ENCODE results near the gene STC2. TPM values are rescaled to one million over a fixed set of nuclear protein-coding genes. Genes with fewer than 3 reads are reported as not detected.

STC2 gene
- polyA plus RNA-seq, 1 donor: 5.3 TPM

DNA sequence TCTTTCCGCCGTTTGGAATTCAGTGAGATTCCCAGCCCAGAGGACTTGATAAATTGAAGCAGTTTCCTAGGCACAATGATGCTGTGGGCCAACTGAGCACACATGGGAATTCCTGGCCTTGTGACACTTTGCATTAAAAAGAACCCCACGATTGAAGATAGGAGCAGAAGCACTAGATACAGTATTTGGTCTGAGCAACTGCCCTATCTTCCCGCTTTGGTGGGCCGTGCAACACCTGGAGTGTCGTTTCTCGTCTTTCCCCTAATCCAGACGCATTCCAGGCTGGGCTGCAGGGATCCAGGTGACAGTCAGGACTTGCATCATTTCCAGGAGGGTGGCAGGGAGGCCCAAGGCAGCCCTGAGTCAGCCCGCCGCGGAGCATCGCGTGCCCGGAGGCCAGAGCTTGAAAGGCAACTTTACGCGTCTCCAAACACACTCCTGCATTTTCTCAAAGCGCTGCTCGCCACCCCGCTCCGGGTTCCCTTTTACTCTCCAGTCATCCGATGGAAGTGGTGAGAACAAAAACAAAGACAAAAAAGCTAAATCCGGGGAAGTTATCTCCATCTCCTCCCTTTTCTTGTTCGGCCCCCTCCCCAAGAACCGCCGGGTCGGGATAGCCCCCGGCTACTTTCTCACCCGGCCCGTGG is 753 bp upstream of the STC2 start:
- no peak for DNase-seq

- DNase-seq: no peak
These were observed 898 bp downstream of the STC2 start for GRCh38 chr5:173327084-173327947.

- no peak for DNase-seq
These were observed 1.7 kb downstream of the STC2 start for GRCh38 chr5:173326501-173326960.

DNA sequence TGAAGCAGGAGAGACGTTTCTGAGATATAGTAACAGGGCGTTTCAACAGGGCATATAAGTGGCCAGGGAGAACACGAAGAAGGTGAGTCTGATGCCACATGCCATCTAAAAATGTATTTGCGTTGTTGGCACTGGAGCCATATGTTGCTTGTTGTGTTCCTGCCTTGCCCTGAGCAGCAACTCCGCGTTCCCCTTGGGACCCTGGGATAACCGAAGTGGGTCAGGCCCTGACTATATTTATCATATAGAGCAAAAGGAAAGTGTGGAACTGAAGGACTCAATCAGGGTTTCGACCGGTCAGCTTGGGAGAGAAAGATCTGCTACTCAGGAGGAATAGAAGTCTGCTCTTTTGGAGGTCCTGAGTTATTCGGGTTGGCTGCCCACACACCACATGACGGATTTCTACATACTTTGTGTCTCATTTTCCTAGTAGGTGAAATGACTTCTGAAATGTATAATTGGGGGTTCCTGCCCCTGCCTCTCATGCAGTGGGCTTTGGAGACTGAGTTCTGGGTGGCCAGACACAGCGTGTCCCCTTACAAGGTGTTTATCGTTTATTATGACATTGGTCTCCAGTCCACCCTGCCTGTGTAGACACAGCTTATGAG is 3.0 kb downstream of the STC2 start:
- no peak for DNase-seq

GRCh38 chr5:173324115-173325001 is 3.9 kb downstream of the STC2 start:
- peak; percentile 80 for DNase-seq

DNA sequence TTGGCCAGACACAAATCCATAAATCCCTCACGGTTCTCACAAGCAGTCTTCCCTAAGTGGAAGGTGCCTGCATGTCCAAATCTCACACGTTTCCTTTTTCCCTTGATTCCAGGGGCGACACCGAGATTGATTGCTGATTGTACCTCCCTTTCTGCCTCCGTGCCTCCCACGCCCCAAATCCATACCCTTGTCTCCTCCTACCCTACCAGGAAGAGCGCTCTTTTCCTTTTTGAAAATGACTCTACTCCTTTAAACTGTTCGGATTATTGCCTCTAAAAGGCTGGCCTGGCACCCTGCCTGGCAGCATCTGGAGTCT is 4.5 kb downstream of the STC2 start:
- DNase-seq: no peak

DNA sequence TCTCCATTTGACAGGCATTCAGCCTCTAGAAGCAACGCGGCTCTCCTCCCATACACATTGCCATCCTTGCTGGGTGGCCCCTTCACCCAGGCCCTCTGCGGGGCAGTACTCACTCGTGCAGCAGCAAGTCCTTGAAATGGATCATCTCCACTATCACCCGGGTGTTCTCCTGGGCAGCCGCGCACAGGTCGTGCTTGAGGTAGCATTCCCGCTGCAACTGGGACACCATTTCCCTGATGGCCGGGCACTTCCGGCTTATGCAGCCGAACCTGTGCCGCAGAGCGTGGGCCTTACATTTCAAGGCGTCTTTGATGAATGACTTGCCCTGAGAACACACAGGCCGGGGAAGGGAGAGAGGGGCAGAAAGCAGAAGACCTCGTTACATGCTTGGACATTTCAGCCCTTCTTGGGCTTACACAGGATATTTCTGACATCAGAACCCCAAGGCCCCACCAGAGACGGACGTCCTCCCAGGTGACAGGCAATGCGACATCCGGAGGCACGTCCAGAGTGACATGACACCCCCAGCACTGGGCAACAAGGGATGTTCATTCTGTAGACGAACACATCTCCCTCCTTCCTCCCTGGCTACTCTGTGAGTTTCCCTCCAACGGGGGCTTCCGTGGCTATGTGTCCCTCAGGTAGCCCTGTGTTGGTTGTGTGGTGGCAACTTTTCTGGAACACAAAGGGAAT is 5.0 kb downstream of the STC2 start:
- no peak for DNase-seq

DNA sequence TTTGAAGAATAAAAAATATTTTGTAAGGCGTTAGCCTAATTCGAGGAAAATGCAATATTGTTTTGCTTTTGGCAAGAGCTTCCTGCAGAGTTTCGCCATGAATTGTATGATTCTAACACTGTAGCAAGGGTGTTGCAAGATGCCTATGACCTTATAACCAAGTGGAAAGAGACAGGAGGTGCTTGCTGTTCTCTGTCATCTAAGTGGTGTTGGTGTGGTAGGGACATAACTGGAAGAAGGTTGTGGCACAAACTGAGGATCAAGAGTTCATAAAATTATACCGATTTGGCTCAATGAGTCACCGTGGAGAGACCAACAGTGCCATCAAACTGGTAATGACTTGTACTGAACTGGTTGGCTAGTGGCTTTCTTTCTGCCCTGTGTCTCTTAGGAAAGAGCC is 6.3 kb downstream of the STC2 start:
- no peak for DNase-seq

DNA sequence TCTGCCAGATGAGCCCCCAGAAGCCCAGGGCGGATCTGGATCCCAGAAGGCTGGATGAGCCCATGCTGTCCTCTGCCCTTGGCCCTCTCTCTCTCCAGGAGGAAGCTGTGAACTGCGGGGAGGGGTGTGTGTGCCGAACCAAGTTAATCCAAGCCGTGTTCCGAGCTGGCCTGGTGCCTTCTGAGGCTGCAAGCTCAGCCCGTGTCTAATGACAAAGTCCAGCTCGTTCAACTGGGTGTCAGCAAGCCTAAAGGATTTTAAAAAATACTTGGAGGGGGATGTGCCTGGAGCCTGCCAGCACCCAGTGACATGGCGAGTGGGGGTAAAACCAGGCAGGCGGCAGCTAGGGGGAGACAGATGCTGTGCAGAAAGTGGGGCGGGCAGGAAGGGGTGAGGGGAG is 8.0 kb downstream of the STC2 start:
- peak; percentile 69 for DNase-seq

DNA sequence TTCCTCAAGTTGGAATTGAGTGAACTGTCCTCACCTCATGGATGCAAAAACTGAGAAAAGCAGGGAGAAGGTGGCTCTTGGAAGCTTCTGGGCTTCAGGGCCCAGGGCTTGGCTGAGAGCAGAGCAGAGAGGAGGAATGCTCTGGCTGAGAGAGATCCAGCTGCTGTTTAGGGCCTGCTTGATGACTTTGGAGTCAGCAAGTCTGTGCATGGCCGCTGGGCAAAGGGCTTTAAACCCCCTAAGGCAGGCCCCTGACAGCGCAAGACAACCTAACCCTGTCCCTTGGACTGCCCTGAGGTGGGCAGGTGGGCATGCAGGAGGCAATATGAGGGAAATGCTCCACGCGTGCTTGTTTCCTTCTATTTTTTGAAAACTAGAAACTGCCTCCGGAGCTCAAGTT is 8.6 kb downstream of the STC2 start:
- DNase-seq: no peak

GRCh38 chr5:173318881-173319620 is 9.2 kb downstream of the STC2 start:
- DNase-seq: no peak

DNA sequence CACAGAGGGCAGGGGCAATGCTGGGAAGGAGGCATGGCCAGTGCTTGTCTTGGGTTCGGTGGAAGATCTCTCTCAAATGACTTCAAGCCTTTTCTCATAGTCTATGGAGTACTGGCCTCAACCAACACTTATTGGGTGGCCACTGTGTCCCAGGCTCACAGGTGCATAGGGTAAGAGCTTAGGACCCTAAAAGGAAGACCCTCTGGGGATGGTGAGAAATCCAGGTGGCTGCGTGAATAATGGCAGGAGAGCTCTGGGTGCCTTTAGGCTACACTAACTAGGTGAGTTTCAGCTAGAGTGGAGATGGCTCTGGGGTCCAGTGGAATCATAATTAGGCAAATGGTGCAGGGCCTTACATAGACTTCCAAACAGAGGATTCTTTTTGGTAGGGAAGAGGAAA is 9.9 kb downstream of the STC2 start:
- no peak for DNase-seq

GRCh38 chr5:173317852-173318251 is 10.4 kb downstream of the STC2 start:
- no peak for DNase-seq

- no peak for DNase-seq
These were observed 11.0 kb downstream of the STC2 start for GRCh38 chr5:173317091-173317730.

- DNase-seq: no peak
These were observed 11.7 kb downstream of the STC2 start for GRCh38 chr5:173316339-173317020.

DNA sequence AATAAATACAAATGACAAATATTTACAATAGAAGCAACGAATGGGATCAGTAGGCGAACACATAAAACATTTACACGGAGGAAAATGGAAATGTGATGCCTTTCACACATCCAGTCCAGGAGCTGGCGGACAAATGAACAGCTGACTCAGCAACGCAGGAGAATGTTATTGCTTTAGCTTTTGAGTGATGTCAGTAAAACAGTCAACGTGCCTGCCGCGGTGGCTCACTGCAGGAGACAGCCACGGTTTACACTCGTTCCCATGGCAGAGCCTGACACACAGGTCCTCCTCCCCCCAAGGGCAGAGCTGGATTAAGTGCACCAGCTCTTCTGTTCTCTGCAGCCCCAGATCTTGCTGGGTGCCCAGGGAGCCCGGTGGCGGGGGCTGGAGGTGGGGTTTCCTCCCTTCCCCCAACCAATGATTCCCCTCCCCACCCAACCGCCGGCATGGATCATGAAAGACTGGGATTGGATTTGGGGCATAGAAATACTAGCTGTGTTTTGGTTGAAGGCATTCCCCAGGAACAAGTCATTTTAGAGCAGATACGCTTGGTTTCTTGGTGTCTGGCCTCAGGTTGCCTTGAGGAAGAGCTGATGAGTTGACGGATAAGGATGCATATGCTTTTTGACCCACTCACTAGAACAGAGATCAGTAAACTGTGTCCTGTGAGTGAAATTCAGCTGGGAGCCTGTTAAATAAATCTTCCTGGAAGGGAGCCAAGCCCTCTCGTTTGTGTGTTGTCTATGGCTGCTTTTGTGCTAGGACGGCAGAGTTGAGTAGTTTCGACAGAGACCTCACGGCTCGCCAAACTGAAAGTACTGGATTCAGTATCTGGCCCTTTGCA is 12.5 kb downstream of the STC2 start:
- DNase-seq: peak; percentile 77

DNA sequence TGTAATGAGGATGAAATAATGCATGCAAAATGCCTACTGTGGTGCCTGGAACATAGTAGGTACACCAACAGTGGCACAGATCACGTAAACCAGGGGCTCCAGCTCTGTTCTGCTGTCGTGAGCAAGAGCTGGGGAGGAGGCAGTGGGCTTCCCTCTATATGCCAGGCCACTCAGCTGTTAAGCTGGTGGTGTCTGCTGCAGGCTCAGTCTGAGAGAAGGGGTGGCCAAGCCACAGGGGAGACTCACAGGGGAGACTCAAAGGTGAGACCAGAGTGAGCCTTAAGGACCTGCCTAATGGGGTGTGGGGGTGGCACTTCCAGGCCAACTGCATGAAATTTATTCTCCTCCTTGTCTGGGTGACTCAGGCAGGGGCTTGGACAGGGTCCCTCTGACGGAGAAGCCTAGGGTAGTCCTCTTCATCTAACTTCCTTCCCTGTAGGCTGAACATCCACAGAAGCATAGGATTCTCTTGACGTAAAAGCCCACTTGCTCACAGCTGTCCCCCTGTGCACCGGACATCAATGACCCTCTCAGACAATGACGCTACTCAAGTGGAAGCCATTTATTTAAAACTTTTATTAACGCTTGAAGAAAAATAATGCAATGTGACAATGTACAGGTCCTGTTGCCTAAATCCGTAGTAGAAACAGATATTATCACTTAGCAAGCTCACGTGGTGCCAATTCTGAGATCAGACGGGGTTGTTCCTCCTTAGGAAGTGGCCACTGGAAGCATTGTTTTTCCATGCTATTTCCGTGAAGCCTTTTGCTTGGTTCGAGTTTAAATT is 13.9 kb downstream of the STC2 start:
- no peak for DNase-seq

DNA sequence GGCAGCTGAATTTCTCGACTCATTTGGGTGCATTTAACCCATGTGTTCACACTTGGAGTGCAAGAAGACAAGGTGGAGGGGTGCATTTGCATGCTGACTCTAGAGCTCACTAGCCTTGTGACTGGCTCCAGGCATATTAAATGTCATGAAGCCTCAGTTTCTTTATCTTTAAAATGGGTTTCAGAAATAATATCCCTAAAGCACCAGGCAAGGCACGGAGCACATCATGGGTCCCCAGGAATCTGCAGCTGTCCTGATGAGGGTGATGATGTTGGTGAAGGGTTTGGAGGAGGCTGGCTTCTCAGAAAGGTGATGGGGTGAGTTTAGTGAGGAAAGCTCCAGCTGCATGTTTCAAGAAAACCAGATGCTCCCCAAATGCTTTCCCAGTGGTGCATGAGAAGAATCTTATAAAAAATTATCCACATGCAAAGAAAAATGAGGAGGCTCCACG is 14.8 kb downstream of the STC2 start:
- DNase-seq: no peak
